ENCODE results near the gene GNB4.

GRCh38 chr3:179432451-179432850 is 18.8 kb downstream of the GNB4 start:
- TF ChIP-seq ZNF274 (IDR thresholded peaks at IDR 0.05; ENCODE audit: low read depth, low read length) (no peak), SUZ12 (IDR thresholded peaks at IDR 0.05; ENCODE audit: extremely low read depth, insufficient read depth, insufficient read length) (no peak)
